GM23338 (cell line): ENCODE results near the gene ASPM. TPM values are rescaled to one million over a fixed set of nuclear protein-coding genes. Genes with fewer than 3 reads are reported as not detected.

Source experiments
- ATAC-seq: fragments of 200-7000 bp; cut with Tn5 transposase; 3 replicates; pipeline ENCODE4 v1.9.1; 2020
- DNase-seq: peaks from one replicate; pipeline ENCODE4 v3.0.0-alpha.2; 2015; ENCODE audit warnings: low spot score
- H2AFZ ChIP-seq: fragments of 200-600 bp; sonication (generic); 2 replicates; pipeline ENCODE4 v1.8.0; 2016; ENCODE audit warnings: antibody characterized with exemption, mild to moderate bottlenecking, moderate library complexity
- H3F3A ChIP-seq: fragments of 200-600 bp; sonication (generic); replicated peaks from 2 replicates; pipeline ENCODE4 v1.8.0; 2017; ENCODE audit warnings: antibody characterized with exemption, mixed run types, low read depth
- H3K27ac ChIP-seq: fragments of 200-600 bp; sonication (generic); 2 replicates; pipeline ENCODE4 v1.6.1; 2016; ENCODE audit warnings: low read depth
- H3K27me3 ChIP-seq: fragments of 200-600 bp; sonication (generic); 2 replicates; pipeline ENCODE4 v1.8.0; 2016; ENCODE audit warnings: mild to moderate bottlenecking, mixed run types, moderate library complexity; ENCODE audit not compliant: insufficient read depth
- H3K36me3 ChIP-seq: fragments of 200-600 bp; sonication (generic); 2 replicates; pipeline ENCODE4 v1.8.0; 2016; ENCODE audit warnings: mild to moderate bottlenecking; ENCODE audit not compliant: insufficient read depth
- H3K4me1 ChIP-seq: fragments of 200-600 bp; sonication (generic); 2 replicates; pipeline ENCODE4 v1.8.0; 2016; ENCODE audit warnings: mild to moderate bottlenecking, moderate library complexity; ENCODE audit not compliant: insufficient read depth
- H3K4me2 ChIP-seq: fragments of 200-600 bp; sonication (generic); 2 replicates; pipeline ENCODE4 v1.7.1; 2017; ENCODE audit warnings: mixed run types
- H3K4me3 ChIP-seq: fragments of 200-600 bp; sonication (generic); 2 replicates; pipeline ENCODE4 v1.6.1; 2016; ENCODE audit warnings: mixed run types
- H3K79me2 ChIP-seq: fragments of 200-600 bp; sonication (generic); replicated peaks from 2 replicates; pipeline ENCODE4 v1.8.0; 2017; ENCODE audit warnings: mild to moderate bottlenecking; ENCODE audit not compliant: insufficient read depth
- H3K9me2 ChIP-seq: fragments of 200-600 bp; sonication (generic); 2 replicates; pipeline ENCODE4 v1.8.0; 2017; ENCODE audit not compliant: insufficient read depth
- H4K20me1 ChIP-seq: fragments of 200-600 bp; sonication (generic); replicated peaks from 2 replicates; pipeline ENCODE4 v1.8.0; 2017; ENCODE audit warnings: mild to moderate bottlenecking; ENCODE audit not compliant: insufficient read depth
- H3K27ac Mint-ChIP-seq: 2 replicates; pipeline ENCODE4 v1.8.0; 2020; ENCODE audit warnings: inconsistent platforms, mild to moderate bottlenecking, moderate library complexity, mixed read lengths
- H3K27me3 Mint-ChIP-seq: 3 replicates; pipeline ENCODE4 v1.8.0; 2022; ENCODE audit warnings: low read depth, mild to moderate bottlenecking, moderate library complexity, mixed read lengths, inconsistent platforms; ENCODE audit not compliant: insufficient read depth, poor library complexity
- H3K36me3 Mint-ChIP-seq: 3 replicates; pipeline ENCODE4 v1.8.0; 2021; ENCODE audit warnings: low read depth, mild to moderate bottlenecking, inconsistent platforms, moderate library complexity, mixed read lengths
- H3K4me1 Mint-ChIP-seq: 3 replicates; pipeline ENCODE4 v1.8.0; 2020; ENCODE audit warnings: mild to moderate bottlenecking, inconsistent platforms, mixed read lengths
- H3K4me3 Mint-ChIP-seq: 3 replicates; pipeline ENCODE4 v1.8.0; 2021; ENCODE audit warnings: moderate library complexity, mild to moderate bottlenecking, inconsistent platforms, mixed read lengths
- H3K9me3 Mint-ChIP-seq: 3 replicates; pipeline ENCODE4 v1.8.0; 2020; ENCODE audit warnings: moderate library complexity, mild to moderate bottlenecking, inconsistent platforms, mixed read lengths
- CTCF ChIP-seq, 2 experiments: fragments of 200-600 bp in 1 of 2; sonication (generic) in 1 of 2; conservative IDR thresholded peaks; 2 replicates each; pipeline versions ENCODE4 v1.5.1 to v1.6.1; 2016 to 2017; ENCODE audit warnings: antibody characterized with exemption in 2 of 2, low read depth in 2 of 2, mild to moderate bottlenecking in 2 of 2, moderate library complexity in 1 of 2
- EZH2 ChIP-seq: fragments of 200-600 bp; sonication (generic); IDR thresholded peaks from one replicate; pipeline ENCODE4 v1.8.0; 2017; ENCODE audit warnings: antibody characterized with exemption, mild to moderate bottlenecking, low read depth; ENCODE audit not compliant: unreplicated experiment
- EZH2phosphoT487 ChIP-seq: fragments of 200-600 bp; sonication (generic); IDR thresholded peaks from one replicate; pipeline ENCODE4 v1.8.1; 2018; ENCODE audit warnings: antibody characterized with exemption; ENCODE audit not compliant: unreplicated experiment
- JUNB ChIP-seq: IDR thresholded peaks from one replicate; pipeline ENCODE4 v1.6.1; 2016; ENCODE audit warnings: antibody characterized with exemption; ENCODE audit not compliant: unreplicated experiment
- NANOG ChIP-seq: IDR thresholded peaks from 2 replicates; pipeline ENCODE4 v1.6.1; 2016; ENCODE audit warnings: antibody characterized with exemption, borderline replicate concordance
- POLR2AphosphoS5 ChIP-seq: IDR thresholded peaks from 2 replicates; pipeline ENCODE4 v1.6.1; 2016; ENCODE audit warnings: antibody characterized with exemption, low read depth
- REST ChIP-seq: IDR thresholded peaks from one replicate; pipeline ENCODE4 v1.6.1; 2018; ENCODE audit warnings: antibody characterized with exemption; ENCODE audit not compliant: unreplicated experiment
- STAT1 ChIP-seq: IDR thresholded peaks from one replicate; pipeline ENCODE4 v1.6.1; 2016; ENCODE audit warnings: antibody characterized with exemption; ENCODE audit not compliant: unreplicated experiment
- ZNF114 ChIP-seq: fragments of 250-450 bp; sonication (Bioruptor Pico); IDR thresholded peaks from 2 replicates; pipeline ENCODE4 v1.5.0; 2020; ENCODE audit warnings: mild to moderate bottlenecking, moderate library complexity
- ZNF331 ChIP-seq: fragments of 250-450 bp; sonication (Bioruptor Pico); IDR thresholded peaks from 2 replicates; pipeline ENCODE4 v1.5.0; 2020; ENCODE audit warnings: low read depth, mild to moderate bottlenecking, moderate library complexity
- ZNF462 ChIP-seq: fragments of 250-450 bp; sonication (Bioruptor Pico); IDR thresholded peaks from 2 replicates; pipeline ENCODE4 v1.5.0; 2020; ENCODE audit warnings: mild to moderate bottlenecking, moderate library complexity
- polyA plus RNA-seq: library from polyadenylated mRNA; unstranded; fragments of >200 nt; fragmentation: Nextera tagmentation; extraction: Ambion mirVana; gene quantifications from 2 replicates; pipeline ENCODE4 v1.2.1, GENCODE V29; 2016
- total RNA-seq: library from RNA; depleted of rRNA; stranded (reverse); fragments of >200 nt; shearing (Covaris generic); gene quantifications from 2 replicates; pipeline ENCODE4 v1.2.3, GENCODE V29; 2014

The ASPM gene
- total and polyA plus RNA-seq, 2 experiments from 2014 or later: 36.8 to 64.9 TPM

GRCh38 chr1:197143276-197143675 is 3.2 kb downstream of the ASPM start:
- H3K4me3 ChIP-seq: no peak overlapping the region
- no peak overlapping the region for H3K4me3 Mint-ChIP-seq
- no peaks in the 10 kb centered on the region; the same call in 1 of the 3 replicates for H3K4me1 Mint-ChIP-seq
- no peaks in the 10 kb centered on the region for H3K27me3 ChIP-seq
- no peaks in the 10 kb centered on the region; the same call in 2 of the 3 replicates for H3K9me3 Mint-ChIP-seq
- H3K36me3 Mint-ChIP-seq: peaks cover 38% of the 10 kb centered on the region
- peaks cover 16% of the 10 kb centered on the region for H4K20me1 ChIP-seq
- H3K4me2 ChIP-seq: no peak overlapping the region
- H3K27ac Mint-ChIP-seq: no peak overlapping the region
- no peaks in the 10 kb centered on the region for H3F3A ChIP-seq
- H3K79me2 ChIP-seq: peaks cover 74% of the 10 kb centered on the region
- H3K4me1 ChIP-seq: no peaks in the 10 kb centered on the region; the same call in none of the 2 replicates
- no peak overlapping the region for H3K27ac ChIP-seq
- DNase-seq: no peak
- H3K27me3 Mint-ChIP-seq: peaks cover 4% of the 10 kb centered on the region
- H2AFZ ChIP-seq: no peak overlapping the region
- ATAC-seq: no peak
- TF ChIP-seq CTCF (conservative IDR thresholded peaks at IDR 0.05; ENCODE audit: low read depth in 2 of 2) (no peak), EZH2 (no peak), NANOG (no peak), ZNF462 (no peak), POLR2AphosphoS5 (no peak), JUNB (no peak), EZH2phosphoT487 (no peak), ZNF331 (CRISPR knock-in tag) (no peak), ZNF114 (CRISPR knock-in tag) (no peak), REST (no peak), STAT1 (no peak)
- no peaks in the 10 kb centered on the region for H3K9me2 ChIP-seq
- H3K36me3 ChIP-seq: peaks cover 22% of the 10 kb centered on the region; the same call in 1 of the 2 replicates
